ENCODE results near the gene KASH5. TPM values are rescaled to one million over a fixed set of nuclear protein-coding genes. Genes with fewer than 3 reads are reported as not detected.

Gene KASH5
- total and polyA plus RNA-seq, 11 donors: not detected

DNA sequence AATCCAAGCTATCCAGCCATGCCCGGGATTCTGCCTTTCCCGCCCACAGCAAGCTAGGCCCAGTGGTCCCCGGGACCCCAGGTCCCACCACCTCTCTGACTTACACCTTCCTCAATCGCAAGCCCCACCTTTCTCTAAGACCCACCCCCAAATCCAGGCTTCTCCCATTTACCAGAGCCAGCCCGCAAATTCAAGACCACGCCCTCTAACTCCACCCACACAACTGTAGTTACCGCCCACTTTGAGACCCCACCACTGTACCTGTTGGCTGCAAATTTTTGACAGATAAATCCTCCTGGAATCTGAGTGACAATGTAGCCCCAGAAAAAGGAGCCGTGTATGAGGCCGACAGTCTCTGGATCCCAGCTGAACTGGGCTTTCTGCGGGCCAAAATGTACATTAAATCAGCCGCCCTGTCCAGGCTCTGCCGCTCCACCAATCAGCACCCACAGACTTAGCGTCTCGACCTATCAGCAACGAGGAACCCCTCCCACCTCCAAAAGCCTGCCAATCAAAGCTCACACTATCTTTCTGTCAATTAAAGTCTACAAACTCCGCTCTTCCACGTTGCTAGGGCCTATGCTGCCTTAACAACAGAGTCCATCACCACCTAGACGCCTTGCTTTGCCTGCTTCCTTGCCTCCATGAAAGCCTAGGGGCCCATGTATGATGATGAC, 47.0 kb downstream of the KASH5 start:
- Histone ChIP-seq H3K27me3 (peaks cover 35 to 96% (median 84%) of the 10 kb centered on the region in 9 donors), H3K9me3 (no peaks in the 10 kb centered on the region), H3K36me3 (no peaks in the 10 kb centered on the region), H3K4me3 (no peak overlapping the region), H3K4me1 (peaks cover 0 to 11% (median 0%) of the 10 kb centered on the region in 12 donors), H3K27ac (no peak overlapping the region)
- 88 to 90% (median 89%) methylated on average over 17 to 18 of the region's 18 CpGs for WGBS, 4 donors
- ATAC-seq (no peak), DNase-seq (no peak)
- intact Hi-C loops (cut with DNase I): loop anchor here in 1 of 10 donors (5.0 kb wide), 1 partner anchor 38 kb away; no protein-coding TSS in a partner anchor
- TF ChIP-seq POLR2A (IDR thresholded peaks at IDR 0.05): no peak
- TF ChIP-seq, protein P1, sequence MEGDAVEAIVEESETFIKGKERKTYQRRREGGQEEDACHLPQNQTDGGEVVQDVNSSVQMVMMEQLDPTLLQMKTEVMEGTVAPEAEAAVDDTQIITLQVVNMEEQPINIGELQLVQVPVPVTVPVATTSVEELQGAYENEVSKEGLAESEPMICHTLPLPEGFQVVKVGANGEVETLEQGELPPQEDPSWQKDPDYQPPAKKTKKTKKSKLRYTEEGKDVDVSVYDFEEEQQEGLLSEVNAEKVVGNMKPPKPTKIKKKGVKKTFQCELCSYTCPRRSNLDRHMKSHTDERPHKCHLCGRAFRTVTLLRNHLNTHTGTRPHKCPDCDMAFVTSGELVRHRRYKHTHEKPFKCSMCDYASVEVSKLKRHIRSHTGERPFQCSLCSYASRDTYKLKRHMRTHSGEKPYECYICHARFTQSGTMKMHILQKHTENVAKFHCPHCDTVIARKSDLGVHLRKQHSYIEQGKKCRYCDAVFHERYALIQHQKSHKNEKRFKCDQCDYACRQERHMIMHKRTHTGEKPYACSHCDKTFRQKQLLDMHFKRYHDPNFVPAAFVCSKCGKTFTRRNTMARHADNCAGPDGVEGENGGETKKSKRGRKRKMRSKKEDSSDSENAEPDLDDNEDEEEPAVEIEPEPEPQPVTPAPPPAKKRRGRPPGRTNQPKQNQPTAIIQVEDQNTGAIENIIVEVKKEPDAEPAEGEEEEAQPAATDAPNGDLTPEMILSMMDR (IDR thresholded peaks at IDR 0.05): no peak

DNA sequence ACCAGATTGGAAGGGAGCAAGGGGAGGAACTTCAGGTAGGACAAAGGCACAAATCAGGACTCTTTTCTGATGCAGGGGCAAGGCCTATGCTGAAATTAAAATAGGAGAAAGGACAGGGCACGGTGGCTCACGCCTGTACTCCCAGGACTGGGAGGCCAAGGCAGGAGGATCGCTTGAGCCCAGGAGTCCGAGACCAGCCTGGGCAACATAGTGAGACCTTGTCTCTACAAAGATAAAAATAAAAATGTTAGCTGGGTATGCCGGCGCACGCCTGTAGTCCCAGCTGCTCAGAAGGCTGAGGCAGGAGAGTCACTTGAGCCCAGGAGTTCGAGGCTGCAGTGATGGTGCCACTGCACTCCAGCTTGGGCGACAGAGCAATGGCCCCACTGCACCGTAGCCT, 47.6 kb downstream of the KASH5 start:
- H3K4me3 ChIP-seq: no peak overlapping the region
- DNase-seq (no peak), ATAC-seq (no peak)
- no peak overlapping the region for H3K27ac ChIP-seq
- no peak for TF ChIP-seq POLR2A (IDR thresholded peaks at IDR 0.05)
- TF ChIP-seq, protein P1 (IDR thresholded peaks at IDR 0.05): no peak
- no peaks in the 10 kb centered on the region for H3K9me3 ChIP-seq
- intact Hi-C loops (cut with DNase I): no loop called here
- 84 to 88% (median 86%) methylated on average over 10 of the region's 10 CpGs for WGBS, 4 donors
- peaks cover 0 to 11% (median 0%) of the 10 kb centered on the region in 12 donors for H3K4me1 ChIP-seq
- H3K36me3 ChIP-seq: no peaks in the 10 kb centered on the region
- H3K27me3 ChIP-seq: peaks cover 34 to 96% (median 90%) of the 10 kb centered on the region in 9 donors

DNA sequence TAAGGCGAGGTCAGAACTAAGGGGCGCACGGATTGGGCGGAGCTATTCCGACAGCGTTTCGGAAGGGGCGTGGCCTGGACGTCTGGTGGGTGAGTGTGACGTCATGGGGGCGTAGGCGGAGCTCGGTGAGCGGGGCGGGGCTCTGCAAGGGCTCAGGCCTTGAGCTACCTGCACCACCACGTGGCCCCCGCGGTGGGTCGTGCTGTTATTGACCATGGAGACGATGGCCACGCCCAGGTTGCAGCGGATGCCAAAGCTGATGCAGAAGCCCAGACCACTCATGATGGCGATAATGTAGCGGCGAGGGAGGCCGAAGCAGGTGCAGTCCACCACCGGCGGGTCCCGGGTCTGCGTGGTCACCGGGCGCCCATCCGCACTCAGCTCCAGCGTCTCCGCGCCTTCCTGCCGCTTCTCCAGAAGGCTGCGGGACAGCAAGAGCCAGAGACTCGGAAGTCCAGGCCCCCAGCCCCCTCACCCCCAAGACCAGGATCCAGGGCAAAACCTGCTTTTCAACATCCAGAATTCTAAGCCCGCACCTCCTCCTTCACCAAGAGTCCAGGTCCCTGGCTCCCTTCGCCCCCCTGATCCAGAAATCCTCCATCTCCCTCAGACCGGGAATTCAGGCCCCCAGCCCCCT, 48.5 kb downstream of the KASH5 start:
- no peak overlapping the region for H3K27ac ChIP-seq
- H3K9me3 ChIP-seq: no peaks in the 10 kb centered on the region
- intact Hi-C loops (cut with DNase I): no loop called here
- TF ChIP-seq POLR2A (IDR thresholded peaks at IDR 0.05): no peak
- TF ChIP-seq, protein P1 (IDR thresholded peaks at IDR 0.05): no peak
- H3K4me1 ChIP-seq: peaks cover 0 to 11% (median 0%) of the 10 kb centered on the region in 12 donors
- H3K36me3 ChIP-seq: no peaks in the 10 kb centered on the region
- 14 to 26% (median 20%) methylated on average over 15 to 42 of the region's 42 CpGs for WGBS, 4 donors
- H3K27me3 ChIP-seq: peaks cover 26 to 93% (median 87%) of the 10 kb centered on the region in 9 donors
- no peak for DNase-seq
- no peak for ATAC-seq
- no peak overlapping the region for H3K4me3 ChIP-seq

DNA sequence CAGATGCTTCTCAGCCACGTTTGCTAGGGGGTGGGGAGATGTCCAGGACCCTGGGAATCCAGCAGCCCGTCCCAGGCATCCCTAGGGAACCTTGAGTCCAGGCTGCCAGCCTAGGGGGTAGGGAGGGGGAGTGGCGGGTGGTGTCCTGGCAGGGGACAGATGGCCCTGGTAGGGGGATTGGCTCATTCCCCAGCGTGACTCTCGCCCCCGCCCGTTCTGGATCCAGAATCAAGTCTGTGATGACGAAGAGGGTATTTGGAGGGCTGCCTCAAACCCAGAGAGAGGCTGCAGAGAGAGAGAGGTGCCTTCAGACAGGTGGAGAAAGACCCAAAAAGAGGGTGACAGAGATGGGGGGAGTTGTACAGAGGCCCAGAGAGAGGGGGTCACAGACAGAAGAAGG, 49.2 kb downstream of the KASH5 start:
- DNase-seq (no peak), ATAC-seq (no peak)
- no peak for TF ChIP-seq POLR2A (IDR thresholded peaks at IDR 0.05)
- TF ChIP-seq, protein P1 (IDR thresholded peaks at IDR 0.05): no peak
- Histone ChIP-seq H3K9me3 (no peaks in the 10 kb centered on the region), H3K4me1 (peaks cover 0 to 17% (median 0%) of the 10 kb centered on the region in 12 donors), H3K27ac (no peak overlapping the region), H3K27me3 (peaks cover 21 to 93% (median 82%) of the 10 kb centered on the region in 9 donors), H3K36me3 (no peaks in the 10 kb centered on the region), H3K4me3 (no peak overlapping the region)
- WGBS, 4 donors: 4 to 31% (median 18%) methylated on average over 6 to 8 of the region's 8 CpGs
- intact Hi-C loops (cut with DNase I): no loop called here
